IMR-90 (cell line): ENCODE measurements around the gene SCARF2. TPM values are rescaled to one million over a fixed set of nuclear protein-coding genes. Genes with fewer than 3 reads are reported as not detected.
"Not testable (repeated sequence)": the region's sequence is repeated elsewhere in the genome, so short reads cannot be mapped to it uniquely, and the experiment has no call there.

ENCODE experiments used
- ATAC-seq: fragments of 200-7000 bp; cut with Tn5 transposase; 2 replicates; pipeline ENCODE4 v1.9.1; 2020; ENCODE audit warnings: low read depth, mild to moderate bottlenecking, moderate library complexity
- BruUV-seq: library from RNA; stranded (reverse); fragments of 400-500 nt; replicated peaks from 2 replicates; lab custom pipeline; 2021; lab: Mats Ljungman, UMichigan
- CTCF ChIA-PET: fragments of 300-600 bp; formaldehyde crosslinking; extraction: SDS; loops from one replicate; lab custom pipeline; 2021; ENCODE audit warnings: antibody characterized with exemption; lab: Yijun Ruan, JAX
- POLR2A ChIA-PET: fragments of 300-600 bp; sonication (Branson Sonifier 250); formaldehyde crosslinking; loops from one replicate; lab custom pipeline; 2022; ENCODE audit warnings: antibody characterized with exemption; ENCODE audit not compliant: unreplicated experiment; lab: Charles Lee
- DNase-seq: peaks from one replicate; pipeline ENCODE4 v3.0.0; 2013
- H2AFZ ChIP-seq: replicated peaks from 2 replicates; pipeline ENCODE3; 2013; ENCODE audit warnings: low read length, mild to moderate bottlenecking; ENCODE audit not compliant: poor library complexity
- H2AK5ac ChIP-seq: 2 replicates; pipeline ENCODE4 v1.6.1; 2013; ENCODE audit warnings: low read depth, low read length, inconsistent platforms
- H2AK9ac ChIP-seq: replicated peaks from 2 replicates; pipeline ENCODE3; 2013; ENCODE audit warnings: mild to moderate bottlenecking, low read depth, low read length, moderate library complexity; ENCODE audit not compliant: poor library complexity
- H2BK120ac ChIP-seq: 2 replicates; pipeline ENCODE4 v1.6.1; 2013; ENCODE audit warnings: low read depth, low read length, inconsistent platforms
- H2BK15ac ChIP-seq: 3 replicates; pipeline ENCODE4 v1.6.1; 2013; ENCODE audit warnings: low read depth, low read length, inconsistent platforms
- H2BK20ac ChIP-seq: 2 replicates; pipeline ENCODE4 v1.6.1; 2013; ENCODE audit warnings: low read depth, mild to moderate bottlenecking, inconsistent platforms, low read length, moderate library complexity
- H2BK5ac ChIP-seq: 2 replicates; pipeline ENCODE4 v1.6.1; 2013; ENCODE audit warnings: mild to moderate bottlenecking, low read depth, low read length, inconsistent platforms; ENCODE audit not compliant: poor library complexity, severe bottlenecking
- H3K14ac ChIP-seq: replicated peaks from 2 replicates; pipeline ENCODE4 v1.6.1; 2013; ENCODE audit warnings: low read depth, low read length, inconsistent platforms
- H3K18ac ChIP-seq: 2 replicates; pipeline ENCODE4 v1.6.1; 2013; ENCODE audit warnings: low read depth, low read length, control low read depth
- H3K23ac ChIP-seq: 2 replicates; pipeline ENCODE4 v1.6.1; 2013; ENCODE audit warnings: low read depth, low read length, inconsistent platforms
- H3K27ac ChIP-seq: 2 replicates; pipeline ENCODE4 v1.5.1; 2013; ENCODE audit warnings: mild to moderate bottlenecking, control low read depth, low read length; ENCODE audit not compliant: insufficient read depth
- H3K27me3 ChIP-seq: 2 replicates; pipeline ENCODE4 v1.6.1; 2013; ENCODE audit warnings: low read length; ENCODE audit not compliant: control insufficient read depth, insufficient read depth
- H3K36me3 ChIP-seq: 2 replicates; pipeline ENCODE4 v1.6.1; 2013; ENCODE audit warnings: low read length, mixed read lengths; ENCODE audit not compliant: control insufficient read depth, insufficient read depth
- H3K4ac ChIP-seq: 2 replicates; pipeline ENCODE4 v1.6.1; 2013; ENCODE audit warnings: low read depth, low read length, inconsistent platforms
- H3K4me1 ChIP-seq: 2 replicates; pipeline ENCODE4 v1.6.1; 2013; ENCODE audit warnings: low read length, mixed read lengths; ENCODE audit not compliant: control insufficient read depth, insufficient read depth
- H3K4me2 ChIP-seq: 2 replicates; pipeline ENCODE4 v1.6.1; 2013; ENCODE audit warnings: low read depth, mild to moderate bottlenecking, control low read depth, low read length, moderate library complexity
- H3K4me3 ChIP-seq: 2 replicates; pipeline ENCODE4 v1.5.1; 2013; ENCODE audit warnings: low read depth, mild to moderate bottlenecking, control low read depth, low read length, moderate library complexity; ENCODE audit not compliant: insufficient read depth
- H3K56ac ChIP-seq: 2 replicates; pipeline ENCODE4 v1.6.1; 2013; ENCODE audit warnings: low read length, inconsistent platforms; ENCODE audit not compliant: insufficient read depth; ENCODE audit errors: extremely low read depth
- H3K79me1 ChIP-seq, 2 experiments: 2 replicates each; pipeline ENCODE4 v1.6.1; 2013; ENCODE audit warnings: low read length in 2 of 2, inconsistent platforms in 1 of 2, low read depth in 1 of 2
- H3K9ac ChIP-seq: 2 replicates; pipeline ENCODE4 v1.6.1; 2013; ENCODE audit warnings: low read depth, low read length, control low read depth
- H3K9me1 ChIP-seq: 2 replicates; pipeline ENCODE4 v1.6.1; 2013; ENCODE audit warnings: low read length, inconsistent platforms; ENCODE audit not compliant: insufficient read depth
- H3K9me3 ChIP-seq: 2 replicates; pipeline ENCODE4 v1.6.1; 2013; ENCODE audit warnings: low read length; ENCODE audit not compliant: control insufficient read depth, insufficient read depth
- H4K20me1 ChIP-seq: 2 replicates; pipeline ENCODE4 v1.6.1; 2013; ENCODE audit warnings: low read length, inconsistent platforms; ENCODE audit not compliant: insufficient read depth
- H4K5ac ChIP-seq: 2 replicates; pipeline ENCODE4 v1.6.1; 2013; ENCODE audit warnings: mild to moderate bottlenecking, low read depth, low read length, control low read depth
- H4K8ac ChIP-seq, 2 experiments: 2 replicates each; pipeline ENCODE4 v1.6.1; 2013; ENCODE audit warnings: low read depth in 2 of 2, low read length in 2 of 2, control low read depth in 1 of 2, inconsistent platforms in 1 of 2
- H4K91ac ChIP-seq: 2 replicates; pipeline ENCODE4 v1.6.1; 2013; ENCODE audit warnings: low read depth, low read length, inconsistent platforms; ENCODE audit not compliant: insufficient read depth
- ELK1 ChIP-seq: fragments of 150-350 bp; IDR thresholded peaks from 2 replicates; pipeline ENCODE4 v1.6.1; 2016; ENCODE audit warnings: low read depth, mild to moderate bottlenecking, low read length, moderate library complexity, borderline replicate concordance
- NFE2L2 ChIP-seq: fragments of 150-350 bp; IDR thresholded peaks from 2 replicates; pipeline ENCODE4 v1.6.1; 2016; ENCODE audit warnings: low read depth, mild to moderate bottlenecking, low read length
- WGBS, 2 experiments: methylation state at CpG; one replicate each; pipeline versions ENCODE4 v1.1.5 to v1.1.7; 2013; ENCODE audit warnings: missing lambda C conversion rate in 2 of 2; ENCODE audit not compliant: insufficient read length in 1 of 2; ENCODE audit errors: extremely low coverage in 2 of 2; 5-methylcytosine and 5-hydroxymethylcytosine counted together
- dilution Hi-C: fragments of 300-500 bp; cut with HindIII; formaldehyde crosslinking; loops from one replicate; pipeline ENCODE4 v1.14.3; 2018; ENCODE audit warnings: low sequenced_read_pairs; ENCODE audit not compliant: unreplicated experiment
- in situ Hi-C: fragments of 300-500 bp; cut with MboI; formaldehyde crosslinking; loops from 3 replicates; pipeline ENCODE4 v1.14.3; 2019; ENCODE audit warnings: low sequenced_read_pairs, inconsistent platforms, mixed read lengths
- intact Hi-C: fragments of 100-400 bp; cut with micrococcal nuclease; formaldehyde crosslinking; loops from 2 replicates; pipeline ENCODE4 v1.10.0; 2022
- polyA plus RNA-seq, 3 experiments: library from polyadenylated mRNA; depleted of rRNA; stranded (reverse); fragments of >200 nt; gene quantifications; 2 replicates each; pipeline ENCODE4 v1.2.3, GENCODE V29; 2012; ENCODE audit warnings: low replicate concordance in 1 of 3
- total RNA-seq: library from RNA; depleted of rRNA; stranded (reverse); fragments of >200 nt; gene quantifications from 2 replicates; pipeline ENCODE4 v1.2.3, GENCODE V29; 2012

SCARF2 gene
- total and polyA plus RNA-seq, 2 of the 4 experiments (the other 2 are of a cell fraction): 3.4 to 37.0 TPM

GRCh38 chr22:20380486-20380885 is 57.1 kb downstream of the SCARF2 start:
- Histone ChIP-seq H2AFZ (no peak overlapping the region), H3K4ac (no peak overlapping the region), H4K5ac (no peak overlapping the region), H3K4me1 (no peaks in the 10 kb centered on the region), H2BK5ac (no peak overlapping the region), H3K27ac (no peak overlapping the region), H2BK15ac (no peak overlapping the region), H2AK9ac (no peak overlapping the region), H2AK5ac (no peak overlapping the region), H3K36me3 (no peaks in the 10 kb centered on the region), H3K79me1 (no peaks in the 10 kb centered on the region), H2BK20ac (no peak overlapping the region), H3K9me1 (no peaks in the 10 kb centered on the region), H3K9ac (no peak overlapping the region), H3K56ac (no peak overlapping the region), H3K4me3 (no peak overlapping the region), H3K9me3 (no peaks in the 10 kb centered on the region), H2BK120ac (no peak overlapping the region), H3K4me2 (no peak overlapping the region), H3K14ac (no peak overlapping the region), H3K18ac (no peak overlapping the region), H4K91ac (no peak overlapping the region), H4K8ac (no peak overlapping the region), H3K27me3 (peaks cover 12% of the 10 kb centered on the region), H4K20me1 (no peaks in the 10 kb centered on the region), H3K23ac (no peak overlapping the region)
- TF ChIP-seq NFE2L2 (no peak), ELK1 (no peak)
- BruUV-seq: no TSS peak
- ChIA-PET POLR2A (no interaction called here), CTCF (interaction anchor here (0.7 kb wide), 1 partner anchor 15 kb away, joined by 3 read pairs; no protein-coding TSS in a partner anchor)
- intact Hi-C loops (no loop called here), dilution Hi-C loops (no loop called here), in situ Hi-C loops (no loop called here)
- no CpG with 5 or more reads among the region's 1 CpG for WGBS, 2 experiments
- ATAC-seq (no peak), DNase-seq (no peak)

GRCh38 chr22:20378684-20379083 is 58.9 kb downstream of the SCARF2 start:
- H4K8ac ChIP-seq, H3K56ac ChIP-seq, H3K27me3 ChIP-seq, H3K27ac ChIP-seq, H3K18ac ChIP-seq, H3K4ac ChIP-seq, H2AFZ ChIP-seq, H3K36me3 ChIP-seq, in situ Hi-C loops, H2BK5ac ChIP-seq, dilution Hi-C loops, H3K9me3 ChIP-seq, H3K14ac ChIP-seq, H2BK20ac ChIP-seq, H3K4me1 ChIP-seq, ATAC-seq, H3K9me1 ChIP-seq, H2AK9ac ChIP-seq, H3K79me1 ChIP-seq, DNase-seq, POLR2A ChIA-PET, H3K9ac ChIP-seq, H2AK5ac ChIP-seq, H4K91ac ChIP-seq, H3K23ac ChIP-seq, H2BK15ac ChIP-seq, H3K4me2 ChIP-seq, intact Hi-C loops, CTCF ChIA-PET, H4K5ac ChIP-seq, H3K4me3 ChIP-seq, H2BK120ac ChIP-seq, BruUV-seq, H4K20me1 ChIP-seq: not testable (repeated sequence)
- WGBS, 2 experiments: 83% methylated on average over 2 of the region's 5 CpGs; no CpG with 5 or more reads in 1 of the 2 experiments
